Subcutaneous abdominal adipose tissue (tissue), 5 donors: Measurements from ENCODE around the gene PSMC6.

Experiments used
- H3K27ac ChIP-seq: one replicate; pipeline ENCODE4 v1.7.0; 2013; ENCODE audit warnings: low read depth, mild to moderate bottlenecking, inconsistent platforms, low read length, moderate library complexity
- H3K27me3 ChIP-seq, 5 donors: one replicate each; pipeline ENCODE4 v1.7.0; 2013; ENCODE audit warnings: low read length in 5 of 5, inconsistent platforms in 1 of 5; ENCODE audit not compliant: control insufficient read depth in 5 of 5, insufficient read depth in 4 of 5
- H3K36me3 ChIP-seq, 5 donors: one replicate each; pipeline ENCODE4 v1.7.0; 2013; ENCODE audit warnings: low read length in 5 of 5; ENCODE audit not compliant: control insufficient read depth in 5 of 5, insufficient read depth in 5 of 5
- H3K4me1 ChIP-seq, 5 donors: one replicate each; pipeline ENCODE4 v1.7.0; 2013; ENCODE audit warnings: low read length in 5 of 5, mild to moderate bottlenecking in 3 of 5, moderate library complexity in 1 of 5; ENCODE audit not compliant: control insufficient read depth in 5 of 5, insufficient read depth in 5 of 5
- H3K4me3 ChIP-seq, 5 donors: one replicate each; pipeline ENCODE4 v1.7.0; 2013; ENCODE audit warnings: low read length in 5 of 5, low read depth in 1 of 5
- H3K9ac ChIP-seq, 5 donors: one replicate each; pipeline ENCODE4 v1.7.0; 2013; ENCODE audit warnings: low read length in 5 of 5, mild to moderate bottlenecking in 4 of 5, moderate library complexity in 3 of 5
- H3K9me3 ChIP-seq, 5 donors: one replicate each; pipeline ENCODE4 v1.7.0; 2013; ENCODE audit warnings: low read length in 5 of 5; ENCODE audit not compliant: control insufficient read depth in 5 of 5
- donor health status: healthy.
- donor health status: healthy.
- donor health status: healthy.
- donor health status: healthy.
- donor health status: healthy.

The PSMC6 gene

GRCh38 chr14:52692248-52692962, 14.6 kb upstream of the PSMC6 start:
- no peaks in the 10 kb centered on the region for H3K36me3 ChIP-seq
- H3K27me3 ChIP-seq: no peaks in the 10 kb centered on the region
- peaks cover 0 to 27% (median 16%) of the 10 kb centered on the region in 5 donors for H3K4me1 ChIP-seq
- H3K27ac ChIP-seq: no peak overlapping the region
- H3K9ac ChIP-seq: no peak overlapping the region
- H3K4me3 ChIP-seq: no peak overlapping the region
- no peaks in the 10 kb centered on the region for H3K9me3 ChIP-seq

GRCh38 chr14:52693036-52693435, 14.0 kb upstream of the PSMC6 start:
- Histone ChIP-seq H3K9ac (no peak overlapping the region), H3K27me3 (no peaks in the 10 kb centered on the region), H3K9me3 (no peaks in the 10 kb centered on the region), H3K4me1 (peaks cover 0 to 27% (median 16%) of the 10 kb centered on the region in 5 donors), H3K4me3 (no peak overlapping the region), H3K36me3 (no peaks in the 10 kb centered on the region), H3K27ac (no peak overlapping the region)

- Histone ChIP-seq H3K4me1 (peaks cover 0 to 27% (median 16%) of the 10 kb centered on the region in 5 donors), H3K4me3 (no peak overlapping the region), H3K27ac (no peak overlapping the region), H3K27me3 (no peaks in the 10 kb centered on the region), H3K9me3 (no peaks in the 10 kb centered on the region), H3K36me3 (no peaks in the 10 kb centered on the region), H3K9ac (no peak overlapping the region)
Observed at GRCh38 chr14:52693532-52693931, 13.5 kb upstream of the PSMC6 start.

DNA sequence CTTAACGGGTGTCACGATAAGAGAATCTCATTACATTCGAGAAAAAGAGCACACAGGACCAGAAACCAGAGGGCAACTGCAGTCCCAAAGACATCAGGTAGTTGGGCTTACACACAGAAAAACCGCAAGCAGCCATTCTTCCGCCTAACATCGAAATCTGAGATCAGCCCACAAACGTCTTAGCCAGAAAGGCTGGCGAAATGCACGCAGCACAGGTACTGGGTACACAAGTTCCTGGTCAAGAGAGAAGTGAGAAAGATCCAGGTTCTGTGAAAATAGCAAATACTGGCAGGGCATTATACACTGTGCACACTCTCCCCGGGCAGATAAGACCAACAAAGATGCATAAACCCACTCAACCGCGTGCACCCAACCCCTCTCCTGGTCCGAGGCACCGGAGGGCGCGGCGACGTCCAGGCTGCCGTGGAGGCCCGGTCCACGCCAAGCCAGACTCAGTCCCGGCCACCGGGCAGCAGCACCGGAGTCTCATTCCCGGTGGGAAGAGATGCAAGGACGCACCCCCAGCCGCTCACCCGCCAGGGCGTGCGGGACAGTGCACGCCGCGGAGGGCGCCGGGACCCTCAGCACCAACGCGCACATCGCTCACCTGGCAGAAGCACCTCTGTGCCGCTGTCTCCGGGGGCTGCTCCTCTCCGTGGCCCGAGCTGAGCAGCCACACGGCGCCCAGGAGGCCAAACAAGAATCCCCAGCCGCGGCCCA, 12.1 kb upstream of the PSMC6 start:
- Histone ChIP-seq H3K27me3 (no peaks in the 10 kb centered on the region), H3K4me3 (peak overlapping the region; percentile 80 to 98 (median 96)), H3K27ac (peak overlapping the region; percentile 88), H3K9me3 (no peaks in the 10 kb centered on the region), H3K36me3 (no peaks in the 10 kb centered on the region), H3K9ac (peak overlapping the region; percentile 63 to 99 (median 96)), H3K4me1 (peaks cover 0 to 27% (median 16%) of the 10 kb centered on the region in 5 donors)

DNA sequence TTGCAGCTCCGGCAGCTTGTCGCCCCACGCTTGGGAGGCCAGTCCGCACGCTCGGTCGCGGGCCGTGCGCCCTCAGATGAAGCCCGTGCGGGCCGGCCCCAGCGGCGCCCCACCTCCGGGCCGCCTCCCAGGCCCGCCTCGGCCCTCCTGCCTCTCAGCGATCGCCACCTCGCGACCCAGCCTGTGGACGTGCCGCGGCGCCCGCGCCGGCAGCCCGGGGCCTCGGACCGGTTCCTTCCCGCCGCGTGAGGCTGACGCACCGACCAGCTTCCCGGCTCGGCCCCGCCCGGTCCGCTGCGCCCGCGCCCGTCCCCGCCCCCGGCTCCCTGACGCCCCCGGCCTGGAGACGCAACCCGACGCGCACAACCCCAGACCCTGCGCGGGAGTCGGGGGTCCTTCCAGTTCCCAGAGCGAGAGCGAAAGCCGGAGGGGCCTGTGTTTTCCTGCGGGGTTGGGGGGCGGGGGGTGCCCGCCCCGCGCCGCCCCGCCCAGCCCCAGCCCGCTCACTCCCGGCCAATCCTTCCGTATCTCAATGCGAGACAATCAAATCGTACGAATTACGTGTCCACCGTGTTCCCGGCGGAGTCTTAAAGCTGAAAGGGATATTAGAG, 11.4 kb upstream of the PSMC6 start, which contains the start of gene ERO1A:
Gene ERO1A (minus strand): TSS at position 78 of the 611 bp plus-strand sequence. CDS start 77 bp downstream, at position 1.
- H3K4me1 ChIP-seq: peaks cover 0 to 31% (median 16%) of the 10 kb centered on the region in 5 donors
- H3K9me3 ChIP-seq: no peaks in the 10 kb centered on the region
- peak within 1 kb of the TSS; percentile 63 to 99 (median 96) for H3K9ac ChIP-seq
- no peaks in the 10 kb centered on the region for H3K36me3 ChIP-seq
- H3K27ac ChIP-seq: peak within 1 kb of the TSS; percentile 88
- peak within 1 kb of the TSS; percentile 80 to 98 (median 96) for H3K4me3 ChIP-seq
- H3K27me3 ChIP-seq: no peaks in the 10 kb centered on the region

GRCh38 chr14:52700701-52701172, 6.3 kb upstream of the PSMC6 start:
- H3K36me3 ChIP-seq: no peaks in the 10 kb centered on the region
- no peak overlapping the region for H3K9ac ChIP-seq
- peaks cover 0 to 18% (median 4%) of the 10 kb centered on the region in 5 donors for H3K4me1 ChIP-seq
- H3K9me3 ChIP-seq: no peaks in the 10 kb centered on the region
- no peak overlapping the region for H3K4me3 ChIP-seq
- H3K27ac ChIP-seq: peak overlapping the region; percentile 13
- H3K27me3 ChIP-seq: no peaks in the 10 kb centered on the region

DNA sequence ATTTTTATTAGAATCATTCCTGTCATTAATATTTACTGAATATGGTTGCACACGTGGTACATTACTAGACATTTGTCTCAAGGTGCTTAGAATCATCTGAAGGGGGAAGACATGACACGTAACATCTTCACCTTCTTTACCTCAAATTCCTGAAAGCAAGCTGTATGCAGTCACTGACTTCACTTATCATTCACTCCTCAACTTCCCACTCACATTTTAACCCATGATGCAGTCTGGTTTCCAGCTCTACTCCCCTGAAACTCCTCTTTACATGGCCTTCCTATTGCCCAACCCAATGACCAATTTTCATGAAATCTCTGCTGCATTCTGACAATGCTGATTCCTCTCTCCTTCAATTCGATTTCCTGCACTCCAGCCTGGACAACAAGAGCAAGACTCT, 5.8 kb upstream of the PSMC6 start:
- peak overlapping the region; percentile 2 for H3K27ac ChIP-seq
- no peak overlapping the region for H3K9ac ChIP-seq

DNA sequence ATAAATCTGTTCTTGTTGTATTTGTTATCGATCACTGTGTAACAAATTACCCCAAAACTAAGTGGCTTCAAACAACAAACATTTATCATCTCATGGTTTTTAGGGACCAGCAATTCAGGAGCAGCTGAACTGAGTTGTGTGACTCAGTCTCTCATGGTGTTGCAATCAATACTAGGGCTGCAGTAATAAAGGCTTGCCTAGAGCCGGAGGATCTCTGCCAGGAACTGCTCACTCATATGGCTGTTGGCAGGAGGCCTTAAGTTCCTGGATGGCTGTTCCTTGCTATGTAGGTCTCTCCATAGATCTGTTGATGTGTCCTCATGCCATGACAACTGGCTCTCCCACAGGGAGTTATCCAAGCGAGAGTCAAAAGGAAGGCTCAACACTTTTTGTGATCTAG, 3.8 kb upstream of the PSMC6 start:
- no peaks in the 10 kb centered on the region for H3K36me3 ChIP-seq
- no peaks in the 10 kb centered on the region for H3K27me3 ChIP-seq
- H3K9me3 ChIP-seq: no peaks in the 10 kb centered on the region
- no peak overlapping the region for H3K9ac ChIP-seq
- no peak overlapping the region for H3K4me3 ChIP-seq
- H3K4me1 ChIP-seq: peaks cover 4 to 25% (median 13%) of the 10 kb centered on the region in 5 donors
- H3K27ac ChIP-seq: no peak overlapping the region

More for the DNA sequence above, 5.8 kb upstream of the PSMC6 start:
- H3K9me3 ChIP-seq: no peaks in the 10 kb centered on the region
- no peaks in the 10 kb centered on the region for H3K36me3 ChIP-seq
- H3K4me3 ChIP-seq: no peak overlapping the region
- H3K4me1 ChIP-seq: peaks cover 0 to 15% (median 2%) of the 10 kb centered on the region in 5 donors
- no peaks in the 10 kb centered on the region for H3K27me3 ChIP-seq

DNA sequence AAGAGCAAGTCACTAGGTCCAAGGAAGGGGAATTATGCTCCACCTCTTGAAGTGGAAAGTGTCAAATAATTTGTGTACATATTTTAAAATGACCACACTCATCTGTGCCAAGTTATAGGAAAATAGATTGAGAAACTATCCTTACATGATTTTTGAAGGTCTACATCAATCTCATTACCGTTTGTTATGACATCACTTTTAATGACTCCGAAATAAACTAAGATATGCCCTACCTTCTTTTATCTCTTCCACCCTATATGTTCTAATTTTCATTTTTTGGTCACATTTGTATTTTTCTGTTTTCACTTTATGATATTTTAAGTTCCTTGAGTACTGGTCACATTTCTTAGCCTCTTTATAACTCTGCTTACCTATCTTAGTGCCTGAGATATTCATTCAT, 3.3 kb upstream of the PSMC6 start:
- no peaks in the 10 kb centered on the region for H3K9me3 ChIP-seq
- peaks cover 0 to 2% (median under 1%) of the 10 kb centered on the region in 5 donors for H3K36me3 ChIP-seq
- H3K27ac ChIP-seq: no peak overlapping the region
- H3K27me3 ChIP-seq: no peaks in the 10 kb centered on the region
- H3K4me1 ChIP-seq: peaks cover 4 to 29% (median 18%) of the 10 kb centered on the region in 5 donors
- H3K4me3 ChIP-seq: no peak overlapping the region
- no peak overlapping the region for H3K9ac ChIP-seq
